LoVo (cell line): ENCODE data around the gene ATP8B3.

Source experiments
- DNase-seq: peaks from one replicate; pipeline ENCODE4 v3.0.0-alpha.2; 2016; ENCODE audit warnings: low spot score

The ATP8B3 gene

DNA sequence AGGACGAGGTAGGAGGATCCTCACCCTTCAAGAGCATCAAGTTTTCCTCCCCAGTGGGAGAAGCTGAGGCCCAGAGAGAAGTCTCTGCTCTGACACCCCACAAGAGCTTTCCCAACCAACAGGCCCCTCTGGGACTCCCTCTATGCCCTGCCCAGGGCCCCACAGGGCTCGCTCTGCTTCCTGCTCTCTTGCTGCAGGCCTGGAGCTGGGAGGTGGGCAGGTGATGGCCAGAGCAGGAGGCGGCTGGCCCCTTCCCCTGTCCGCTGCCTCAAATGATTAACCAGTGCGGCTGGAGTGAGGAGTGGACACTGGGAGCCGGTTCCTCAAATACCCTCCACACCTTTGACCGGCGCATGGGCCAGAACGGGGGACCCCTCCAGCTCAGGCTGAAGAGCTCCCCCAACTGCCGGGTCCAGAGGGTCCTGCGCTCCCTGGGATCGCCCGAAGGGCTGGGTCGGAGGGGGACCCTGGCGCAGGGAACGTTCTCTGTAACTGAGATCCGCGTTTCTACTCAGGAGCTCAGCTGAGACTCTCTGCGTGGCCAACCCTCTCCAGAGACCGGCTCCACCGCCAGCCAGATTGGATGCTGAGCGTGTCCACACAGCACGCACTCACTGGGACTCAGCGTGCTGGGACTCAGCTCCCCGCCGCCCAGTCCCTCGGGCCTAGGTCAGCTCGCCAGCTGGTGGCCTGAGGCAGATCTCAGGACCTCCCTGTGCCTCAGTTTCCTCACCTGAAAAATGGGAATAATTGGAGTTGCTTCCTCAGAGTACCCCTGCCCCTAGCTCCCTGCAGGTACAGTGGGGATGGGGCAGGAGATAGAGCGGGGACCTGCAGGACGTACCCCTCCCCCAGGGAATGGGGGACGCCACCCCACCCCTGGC is 65.4 kb downstream of the ATP8B3 start:
- peak; percentile 22 for DNase-seq

DNA sequence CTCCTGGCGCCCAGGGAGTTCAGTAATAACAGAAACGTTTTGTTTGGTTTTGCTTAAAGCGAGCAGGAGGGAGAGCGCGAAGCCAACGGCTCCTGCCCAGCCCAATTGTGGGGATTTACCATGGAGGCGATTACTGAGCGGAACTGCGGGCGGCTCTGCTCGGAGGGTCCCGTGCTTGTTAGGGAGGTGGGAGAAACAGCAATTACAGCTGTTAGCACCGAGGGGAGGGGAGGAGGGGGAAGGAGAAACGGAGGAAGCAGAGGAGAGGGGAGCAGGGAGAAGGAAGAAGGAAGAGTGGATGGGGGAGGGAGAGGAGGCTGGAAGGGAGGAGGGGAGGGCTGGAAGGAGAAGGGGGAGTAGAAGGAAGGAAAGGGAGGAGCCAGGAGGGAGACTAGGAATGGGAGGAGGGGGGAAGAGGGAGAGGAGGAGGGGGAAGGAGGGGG is 66.5 kb downstream of the ATP8B3 start:
- no peak for DNase-seq

DNA sequence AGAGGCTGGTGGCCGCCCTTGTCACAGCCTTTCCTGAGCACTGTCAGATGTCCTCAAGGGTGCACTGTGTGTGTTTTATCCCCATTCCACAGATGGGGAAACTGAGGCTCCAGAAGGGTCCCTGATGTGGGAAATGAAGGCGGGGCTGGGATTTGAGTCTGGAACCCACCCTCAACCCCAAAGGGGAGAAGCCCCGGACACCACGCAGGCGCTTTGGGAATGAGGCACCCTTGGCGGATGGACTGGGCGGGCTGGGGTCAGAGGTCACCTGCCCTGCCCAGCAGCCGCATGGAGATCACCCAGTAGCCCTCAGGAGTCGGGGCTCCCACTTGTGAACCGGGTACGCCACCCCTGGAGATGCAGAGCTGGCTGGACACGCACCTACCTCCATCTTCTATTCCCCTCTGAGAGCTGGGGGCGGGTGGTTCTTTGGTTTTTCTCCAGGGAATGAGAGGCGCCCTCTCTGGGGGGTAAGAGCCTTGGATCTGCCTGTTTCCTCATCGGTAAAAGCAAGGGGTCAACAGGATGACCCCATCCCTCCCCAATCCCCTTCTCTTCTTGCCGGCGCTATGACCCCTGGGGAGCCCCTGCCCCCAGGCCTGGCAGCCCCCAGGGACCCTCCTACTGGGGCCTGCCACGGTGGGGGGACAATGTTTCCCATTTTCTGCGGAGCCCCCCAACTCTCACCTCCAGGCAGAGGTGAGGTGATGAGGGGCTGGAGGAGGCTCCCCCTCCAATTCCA is 67.1 kb downstream of the ATP8B3 start:
- no peak for DNase-seq

DNA sequence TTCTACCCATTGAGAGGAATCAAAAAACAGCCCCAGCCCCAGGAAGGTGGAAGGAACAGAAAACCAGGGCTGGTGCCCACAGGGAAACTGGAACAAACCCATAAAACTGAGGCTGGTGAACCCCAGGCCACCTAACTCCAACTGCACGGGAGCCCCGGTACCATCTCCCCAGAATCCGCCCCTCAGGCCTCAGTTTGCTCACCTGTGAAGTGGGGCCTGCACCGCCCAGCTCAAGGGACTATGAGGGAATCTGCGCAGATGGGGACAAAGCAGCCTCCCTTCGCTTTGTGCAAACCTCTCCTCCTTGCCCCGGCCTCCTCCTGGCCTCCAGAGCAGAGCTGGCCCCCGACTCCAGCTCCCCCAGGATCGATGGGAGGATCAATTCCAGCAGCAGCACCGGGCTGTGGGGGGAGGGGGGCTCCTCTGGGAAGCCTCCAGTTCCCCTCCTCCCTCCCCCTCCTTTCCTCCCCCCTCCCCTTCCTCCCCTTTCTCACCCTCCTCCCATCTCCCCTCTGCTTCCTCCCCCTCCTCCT is 67.9 kb downstream of the ATP8B3 start:
- DNase-seq = no peak

DNA sequence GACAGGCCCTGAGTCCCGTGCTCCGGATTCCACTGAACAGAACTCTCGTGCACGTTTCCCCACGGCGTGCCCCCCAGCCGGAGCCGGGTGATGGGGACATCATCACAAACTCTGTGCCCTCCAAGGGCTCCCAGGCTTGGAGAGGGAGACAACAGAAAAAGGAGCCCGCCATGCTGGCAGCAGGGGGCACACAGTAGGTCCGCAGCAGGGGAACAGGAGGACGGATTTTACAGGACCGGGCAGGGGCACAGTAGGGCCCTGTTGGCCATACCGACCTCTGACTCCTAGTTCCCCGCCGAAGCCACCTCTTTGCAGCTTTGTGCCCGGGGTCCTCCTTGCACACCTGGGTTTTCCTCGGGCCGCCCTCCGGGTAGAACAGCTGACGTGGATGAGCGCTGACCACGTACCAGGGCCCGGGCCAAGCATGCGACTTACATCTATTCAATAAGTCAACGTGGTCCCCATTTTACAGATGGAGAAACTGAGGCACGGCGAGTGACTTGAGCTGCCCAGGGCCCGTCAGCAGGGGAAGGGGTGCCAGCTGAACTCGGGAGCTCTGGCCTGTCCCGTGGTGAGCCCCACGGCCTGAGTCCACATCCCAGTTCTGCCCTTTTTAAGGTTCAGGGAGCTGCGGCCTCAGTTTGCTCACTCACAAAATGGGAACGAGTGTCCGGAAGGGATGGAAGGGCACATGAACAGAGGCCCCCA is 68.9 kb downstream of the ATP8B3 start:
- DNase-seq = no peak

DNA sequence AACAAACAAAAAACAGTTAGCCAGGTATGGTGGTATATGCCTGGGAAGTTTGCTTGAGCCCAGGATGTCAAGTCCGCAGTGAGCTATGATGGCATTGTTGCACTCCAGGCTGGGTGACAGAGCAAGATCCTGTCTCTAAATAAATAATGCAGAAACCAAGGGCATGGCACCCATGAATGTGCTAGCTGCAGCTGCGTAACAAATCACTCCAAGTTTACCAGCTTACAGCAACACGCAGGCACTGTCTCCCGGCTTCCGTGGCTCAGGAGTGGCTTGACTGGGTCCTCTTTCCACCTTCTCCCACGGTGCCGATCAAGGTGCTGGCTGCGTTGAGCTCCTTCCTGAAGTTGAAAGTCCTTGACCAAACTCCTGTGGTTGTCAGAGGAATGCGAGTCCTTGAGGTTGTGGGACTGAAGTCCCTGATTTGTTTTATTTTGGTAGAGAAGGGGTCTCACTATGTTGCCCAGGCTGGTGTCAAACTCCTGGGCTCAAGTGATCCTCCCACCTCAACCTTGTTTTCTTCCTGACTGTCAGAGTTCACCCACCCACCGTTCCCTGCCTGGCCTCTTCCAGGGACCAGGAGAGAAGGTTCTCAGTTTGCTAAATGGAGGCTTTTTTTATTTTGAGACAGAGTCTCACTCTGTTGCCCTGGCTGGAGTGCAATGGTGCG is 72.0 kb downstream of the ATP8B3 start:
- no peak for DNase-seq

DNA sequence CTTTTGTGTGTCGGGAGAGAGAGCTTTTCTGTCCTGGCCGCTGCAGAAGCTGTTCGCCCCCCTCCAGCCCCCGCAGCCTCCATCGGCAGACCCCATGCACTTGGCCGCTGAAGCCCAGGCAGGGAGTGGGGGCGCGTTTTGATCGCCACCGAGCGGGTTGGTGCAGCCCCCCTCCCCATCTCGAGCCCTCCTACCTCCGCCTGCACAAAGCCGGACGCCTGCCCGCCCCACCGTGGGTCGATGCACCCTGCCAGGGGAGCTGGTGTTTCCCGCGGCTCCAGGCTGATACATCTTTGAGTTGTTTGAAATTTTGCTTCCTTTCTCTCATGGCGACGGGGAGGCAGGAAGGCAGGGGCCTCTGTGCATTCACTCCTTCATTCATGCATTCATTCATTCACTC is 75.1 kb downstream of the ATP8B3 start:
- DNase-seq = no peak

- no peak for DNase-seq
These were observed 75.8 kb downstream of the ATP8B3 start for GRCh38 chr19:1736280-1736679.

GRCh38 chr19:1734321-1734966 is 77.6 kb downstream of the ATP8B3 start:
- DNase-seq = no peak
